ENCODE results near the gene STC2. TPM values are rescaled to one million over a fixed set of nuclear protein-coding genes. Genes with fewer than 3 reads are reported as not detected.

STC2 gene
- total RNA-seq, 1 experiment from 2014 or later = 57.0 TPM

DNA sequence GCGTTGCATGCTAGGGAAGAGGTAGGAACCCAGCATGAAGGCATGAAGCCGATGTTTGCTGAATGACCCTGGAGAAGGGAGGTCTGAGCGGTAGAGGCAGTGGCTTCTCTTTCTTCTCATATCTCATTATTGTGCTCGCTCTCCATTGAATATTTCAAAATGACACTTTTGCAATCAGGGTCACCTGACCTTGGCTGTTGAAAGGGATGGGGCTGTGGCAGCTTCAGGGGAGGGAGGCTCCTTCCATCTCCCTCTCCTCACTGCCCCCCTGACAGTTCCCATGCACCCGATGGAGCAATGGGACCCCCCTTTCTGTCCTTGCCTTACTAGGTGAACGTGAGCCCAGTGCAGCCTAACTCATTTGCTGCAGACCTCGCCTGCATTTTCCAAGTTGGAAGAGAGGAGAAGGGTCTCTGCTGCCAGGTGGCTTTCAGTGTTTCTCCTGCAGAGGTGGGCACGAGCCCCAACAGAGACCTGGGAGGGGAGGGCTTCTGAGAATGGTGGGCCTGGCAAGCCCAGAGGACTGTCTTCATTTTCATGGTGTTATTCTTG, 17.9 kb downstream of the STC2 start:
- peaks cover 12% of the 10 kb centered on the region for H3K36me3 Mint-ChIP-seq
- H3K27me3 Mint-ChIP-seq (ENCODE audit: low read depth) = peaks cover 59% of the 10 kb centered on the region
- CTCF ChIA-PET = interaction anchor here (1.0 to 6.5 kb wide), 3 partner anchors 10 to 22 kb away, joined by 3 to 37 read pairs (median 7); no protein-coding TSS in a partner anchor

DNA sequence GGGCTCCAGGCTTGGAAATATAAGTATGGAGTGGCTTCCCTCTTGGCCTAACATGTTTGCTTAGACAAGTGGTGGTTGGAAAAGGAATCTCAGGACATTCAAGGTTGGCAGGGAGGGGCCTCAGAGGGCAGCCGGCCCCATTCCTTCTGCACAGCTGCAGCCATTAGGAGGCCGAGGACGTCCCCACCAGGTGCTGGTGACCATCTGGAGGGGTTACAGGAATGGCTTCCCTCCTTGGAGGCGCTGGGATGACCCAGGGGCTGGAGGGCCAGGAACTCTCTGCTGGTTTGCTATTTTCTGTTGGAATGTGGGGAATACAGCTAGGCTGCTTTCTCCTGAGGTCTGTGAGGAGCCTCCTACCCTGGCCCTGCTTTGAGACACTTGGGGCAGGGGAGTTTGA, 18.5 kb downstream of the STC2 start:
- no peak overlapping the region for H3K27ac Mint-ChIP-seq
- H3K4me3 Mint-ChIP-seq = no peak overlapping the region
- peaks cover 60% of the 10 kb centered on the region for H3K27me3 Mint-ChIP-seq (ENCODE audit: low read depth)
- ATAC-seq (no peak), DNase-seq (ENCODE audit: low spot score) (no peak)
- peaks cover 28% of the 10 kb centered on the region for H3K9me3 Mint-ChIP-seq
- peaks cover 15% of the 10 kb centered on the region for H3K4me1 Mint-ChIP-seq
- peaks cover 12% of the 10 kb centered on the region for H3K36me3 Mint-ChIP-seq
- ChIA-PET CTCF (no interaction called here), POLR2A (no interaction called here)
- TF ChIP-seq SMAD3 (CRISPR knock-in tag; IDR thresholded peaks at IDR 0.05; ENCODE audit: borderline replicate concordance) = no peak
- TF ChIP-seq, protein P1, sequence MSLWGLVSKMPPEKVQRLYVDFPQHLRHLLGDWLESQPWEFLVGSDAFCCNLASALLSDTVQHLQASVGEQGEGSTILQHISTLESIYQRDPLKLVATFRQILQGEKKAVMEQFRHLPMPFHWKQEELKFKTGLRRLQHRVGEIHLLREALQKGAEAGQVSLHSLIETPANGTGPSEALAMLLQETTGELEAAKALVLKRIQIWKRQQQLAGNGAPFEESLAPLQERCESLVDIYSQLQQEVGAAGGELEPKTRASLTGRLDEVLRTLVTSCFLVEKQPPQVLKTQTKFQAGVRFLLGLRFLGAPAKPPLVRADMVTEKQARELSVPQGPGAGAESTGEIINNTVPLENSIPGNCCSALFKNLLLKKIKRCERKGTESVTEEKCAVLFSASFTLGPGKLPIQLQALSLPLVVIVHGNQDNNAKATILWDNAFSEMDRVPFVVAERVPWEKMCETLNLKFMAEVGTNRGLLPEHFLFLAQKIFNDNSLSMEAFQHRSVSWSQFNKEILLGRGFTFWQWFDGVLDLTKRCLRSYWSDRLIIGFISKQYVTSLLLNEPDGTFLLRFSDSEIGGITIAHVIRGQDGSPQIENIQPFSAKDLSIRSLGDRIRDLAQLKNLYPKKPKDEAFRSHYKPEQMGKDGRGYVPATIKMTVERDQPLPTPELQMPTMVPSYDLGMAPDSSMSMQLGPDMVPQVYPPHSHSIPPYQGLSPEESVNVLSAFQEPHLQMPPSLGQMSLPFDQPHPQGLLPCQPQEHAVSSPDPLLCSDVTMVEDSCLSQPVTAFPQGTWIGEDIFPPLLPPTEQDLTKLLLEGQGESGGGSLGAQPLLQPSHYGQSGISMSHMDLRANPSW (CRISPR knock-in tag; conservative IDR thresholded peaks at IDR 0.05; ENCODE audit: low read depth) = no peak
- no peak for TF ChIP-seq ATF1 (CRISPR knock-in tag; IDR thresholded peaks at IDR 0.05)

More for the DNA sequence above, 17.9 kb downstream of the STC2 start:
- DNase-seq (ENCODE audit: low spot score) (no peak), ATAC-seq (no peak)
- Mint-ChIP-seq H3K4me1 (peaks cover 15% of the 10 kb centered on the region), H3K27ac (no peak overlapping the region), H3K9me3 (peaks cover 28% of the 10 kb centered on the region), H3K4me3 (no peak overlapping the region)
- POLR2A ChIA-PET = no interaction called here
- no peak for TF ChIP-seq ZNF396 (CRISPR knock-in tag; IDR thresholded peaks at IDR 0.05; ENCODE audit: borderline replicate concordance)

DNA sequence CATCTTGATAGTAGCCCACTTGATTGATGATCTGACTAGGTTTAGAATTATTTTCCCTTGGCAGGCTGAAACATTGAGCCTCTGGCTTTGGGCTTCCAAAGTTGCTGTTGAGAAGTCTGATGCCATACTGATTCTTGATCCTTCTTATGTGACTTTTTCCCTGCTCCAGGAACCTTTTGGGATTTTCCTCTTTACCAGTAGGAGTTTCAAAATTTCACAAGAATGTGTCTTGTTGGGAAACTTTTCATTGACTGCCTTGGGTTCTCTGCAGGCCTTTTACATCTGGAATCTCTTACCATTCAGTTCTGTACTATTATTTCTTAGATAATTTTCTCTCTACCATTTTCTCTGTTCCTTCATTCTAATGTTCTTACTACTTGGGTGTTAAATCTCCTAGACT, 20.0 kb downstream of the STC2 start:
- POLR2A ChIA-PET = no interaction called here
- TF ChIP-seq MYBL2 (CRISPR knock-in tag; IDR thresholded peaks at IDR 0.05) (no peak), EMX1 (CRISPR knock-in tag; IDR thresholded peaks at IDR 0.05) (no peak), FOXP1 (CRISPR knock-in tag; IDR thresholded peaks at IDR 0.05; ENCODE audit: borderline replicate concordance) (no peak), TCF7 (CRISPR knock-in tag; IDR thresholded peaks at IDR 0.05; ENCODE audit: low read depth) (no peak), NFATC4 (CRISPR knock-in tag; IDR thresholded peaks at IDR 0.05) (no peak), OVOL2 (CRISPR knock-in tag; IDR thresholded peaks at IDR 0.05; ENCODE audit: borderline replicate concordance) (no peak), ZNF219 (CRISPR knock-in tag; IDR thresholded peaks at IDR 0.05; ENCODE audit: borderline replicate concordance) (no peak), ZNF263 (CRISPR knock-in tag; IDR thresholded peaks at IDR 0.05; ENCODE audit: low read depth) (no peak), ZNF416 (CRISPR knock-in tag; IDR thresholded peaks at IDR 0.05) (no peak)
- TF ChIP-seq, protein P2, sequence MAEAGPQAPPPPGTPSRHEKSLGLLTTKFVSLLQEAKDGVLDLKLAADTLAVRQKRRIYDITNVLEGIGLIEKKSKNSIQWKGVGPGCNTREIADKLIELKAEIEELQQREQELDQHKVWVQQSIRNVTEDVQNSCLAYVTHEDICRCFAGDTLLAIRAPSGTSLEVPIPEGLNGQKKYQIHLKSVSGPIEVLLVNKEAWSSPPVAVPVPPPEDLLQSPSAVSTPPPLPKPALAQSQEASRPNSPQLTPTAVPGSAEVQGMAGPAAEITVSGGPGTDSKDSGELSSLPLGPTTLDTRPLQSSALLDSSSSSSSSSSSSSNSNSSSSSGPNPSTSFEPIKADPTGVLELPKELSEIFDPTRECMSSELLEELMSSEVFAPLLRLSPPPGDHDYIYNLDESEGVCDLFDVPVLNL (CRISPR knock-in tag; IDR thresholded peaks at IDR 0.05; ENCODE audit: borderline replicate concordance, low read depth) = no peak
- no peak for DNase-seq (ENCODE audit: low spot score)

DNA sequence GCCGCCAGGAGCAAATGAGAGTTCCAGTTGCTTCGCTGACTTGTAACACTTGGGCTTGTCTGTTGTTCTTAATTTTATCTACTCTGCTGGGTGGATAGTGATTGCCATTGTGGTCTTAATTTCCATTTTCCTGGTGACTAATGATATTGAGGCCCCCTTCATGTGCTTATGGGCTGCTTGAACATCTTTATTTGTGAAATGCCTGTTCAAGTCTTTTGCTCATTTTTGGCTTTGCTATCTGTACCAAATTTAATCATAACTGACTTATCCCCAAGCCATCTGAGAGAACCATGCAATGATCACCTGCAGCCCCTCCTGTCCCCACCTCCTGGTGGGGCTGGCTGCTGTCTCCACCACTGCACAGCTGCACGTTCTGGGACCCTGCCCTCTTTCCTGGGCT, 20.5 kb downstream of the STC2 start:
- peaks cover 12% of the 10 kb centered on the region for H3K36me3 Mint-ChIP-seq
- H3K27ac Mint-ChIP-seq = no peak overlapping the region
- TF ChIP-seq, protein P3, sequence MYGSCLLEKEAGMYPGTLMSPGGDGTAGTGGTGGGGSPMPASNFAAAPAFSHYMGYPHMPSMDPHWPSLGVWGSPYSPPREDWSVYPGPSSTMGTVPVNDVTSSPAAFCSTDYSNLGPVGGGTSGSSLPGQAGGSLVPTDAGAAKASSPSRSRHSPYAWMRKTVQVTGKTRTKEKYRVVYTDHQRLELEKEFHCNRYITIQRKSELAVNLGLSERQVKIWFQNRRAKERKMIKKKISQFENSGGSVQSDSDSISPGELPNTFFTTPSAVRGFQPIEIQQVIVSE (CRISPR knock-in tag; IDR thresholded peaks at IDR 0.05; ENCODE audit: borderline replicate concordance) = no peak
- no peak for TF ChIP-seq ZBTB21 (CRISPR knock-in tag; IDR thresholded peaks at IDR 0.05; ENCODE audit: borderline replicate concordance)
- no peak for TF ChIP-seq ZNF317 (CRISPR knock-in tag; IDR thresholded peaks at IDR 0.05; ENCODE audit: borderline replicate concordance, low read depth)
- TF ChIP-seq NFE2L1 (CRISPR knock-in tag; IDR thresholded peaks at IDR 0.05) = no peak
- TF ChIP-seq JUN (CRISPR knock-in tag; IDR thresholded peaks at IDR 0.05) = no peak
- no peak for TF ChIP-seq FOXK1 (CRISPR knock-in tag; IDR thresholded peaks at IDR 0.05)
- TF ChIP-seq, protein P4, sequence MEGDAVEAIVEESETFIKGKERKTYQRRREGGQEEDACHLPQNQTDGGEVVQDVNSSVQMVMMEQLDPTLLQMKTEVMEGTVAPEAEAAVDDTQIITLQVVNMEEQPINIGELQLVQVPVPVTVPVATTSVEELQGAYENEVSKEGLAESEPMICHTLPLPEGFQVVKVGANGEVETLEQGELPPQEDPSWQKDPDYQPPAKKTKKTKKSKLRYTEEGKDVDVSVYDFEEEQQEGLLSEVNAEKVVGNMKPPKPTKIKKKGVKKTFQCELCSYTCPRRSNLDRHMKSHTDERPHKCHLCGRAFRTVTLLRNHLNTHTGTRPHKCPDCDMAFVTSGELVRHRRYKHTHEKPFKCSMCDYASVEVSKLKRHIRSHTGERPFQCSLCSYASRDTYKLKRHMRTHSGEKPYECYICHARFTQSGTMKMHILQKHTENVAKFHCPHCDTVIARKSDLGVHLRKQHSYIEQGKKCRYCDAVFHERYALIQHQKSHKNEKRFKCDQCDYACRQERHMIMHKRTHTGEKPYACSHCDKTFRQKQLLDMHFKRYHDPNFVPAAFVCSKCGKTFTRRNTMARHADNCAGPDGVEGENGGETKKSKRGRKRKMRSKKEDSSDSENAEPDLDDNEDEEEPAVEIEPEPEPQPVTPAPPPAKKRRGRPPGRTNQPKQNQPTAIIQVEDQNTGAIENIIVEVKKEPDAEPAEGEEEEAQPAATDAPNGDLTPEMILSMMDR (IDR thresholded peaks at IDR 0.05) = no peak
- TF ChIP-seq, protein P5, sequence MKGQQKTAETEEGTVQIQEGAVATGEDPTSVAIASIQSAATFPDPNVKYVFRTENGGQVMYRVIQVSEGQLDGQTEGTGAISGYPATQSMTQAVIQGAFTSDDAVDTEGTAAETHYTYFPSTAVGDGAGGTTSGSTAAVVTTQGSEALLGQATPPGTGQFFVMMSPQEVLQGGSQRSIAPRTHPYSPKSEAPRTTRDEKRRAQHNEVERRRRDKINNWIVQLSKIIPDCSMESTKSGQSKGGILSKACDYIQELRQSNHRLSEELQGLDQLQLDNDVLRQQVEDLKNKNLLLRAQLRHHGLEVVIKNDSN (CRISPR knock-in tag; IDR thresholded peaks at IDR 0.05) = no peak
- peaks cover 60% of the 10 kb centered on the region for H3K27me3 Mint-ChIP-seq (ENCODE audit: low read depth)
- no peak for ATAC-seq
- no peak for DNase-seq (ENCODE audit: low spot score)
- ChIA-PET POLR2A (no interaction called here), CTCF (no interaction called here)
- peaks cover 28% of the 10 kb centered on the region for H3K9me3 Mint-ChIP-seq
- peaks cover 28% of the 10 kb centered on the region for H3K4me1 Mint-ChIP-seq
- H3K4me3 Mint-ChIP-seq = no peak overlapping the region

More for the DNA sequence above, 20.0 kb downstream of the STC2 start:
- Mint-ChIP-seq H3K4me1 (peaks cover 28% of the 10 kb centered on the region), H3K27ac (no peak overlapping the region), H3K27me3 (ENCODE audit: low read depth) (peaks cover 60% of the 10 kb centered on the region), H3K36me3 (peaks cover 12% of the 10 kb centered on the region), H3K4me3 (no peak overlapping the region), H3K9me3 (peaks cover 28% of the 10 kb centered on the region)
- ATAC-seq = no peak
- CTCF ChIA-PET = no interaction called here

Data from WTC11 (cell line).